ENCODE results near the gene STAG2.

DNA sequence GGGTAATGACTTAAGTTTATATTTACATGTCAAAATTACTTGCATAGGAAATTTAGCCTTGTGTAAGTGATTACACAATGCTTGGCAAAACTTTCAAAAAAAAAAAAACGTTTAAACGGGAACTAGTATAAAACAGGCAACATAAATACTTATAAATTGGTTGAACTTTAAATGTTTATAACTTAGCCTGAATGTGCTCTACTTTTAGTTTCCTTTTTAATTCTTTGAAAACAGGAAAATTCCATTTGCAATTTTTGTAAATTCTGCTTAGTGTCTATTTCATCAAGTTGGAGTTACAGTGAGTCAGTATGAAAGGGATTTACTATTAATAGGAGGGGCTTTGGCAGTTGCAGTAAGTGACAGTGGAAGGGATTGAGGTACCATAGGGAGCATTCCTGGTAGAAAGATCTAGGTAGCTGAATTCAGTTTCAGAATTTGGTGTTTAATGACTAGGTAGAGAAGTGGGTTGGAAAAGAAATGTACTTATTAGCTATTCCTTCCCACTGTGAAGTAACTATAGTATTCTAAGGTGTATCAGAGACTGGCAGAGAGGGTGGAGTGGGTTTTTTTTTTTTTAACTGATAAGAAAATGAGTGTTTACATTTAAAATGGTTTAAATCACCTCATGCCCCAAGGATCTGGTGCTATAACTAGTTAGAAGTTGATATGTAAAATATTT, 2.8 kb downstream of the STAG2 start:
- TF ChIP-seq, protein P1, sequence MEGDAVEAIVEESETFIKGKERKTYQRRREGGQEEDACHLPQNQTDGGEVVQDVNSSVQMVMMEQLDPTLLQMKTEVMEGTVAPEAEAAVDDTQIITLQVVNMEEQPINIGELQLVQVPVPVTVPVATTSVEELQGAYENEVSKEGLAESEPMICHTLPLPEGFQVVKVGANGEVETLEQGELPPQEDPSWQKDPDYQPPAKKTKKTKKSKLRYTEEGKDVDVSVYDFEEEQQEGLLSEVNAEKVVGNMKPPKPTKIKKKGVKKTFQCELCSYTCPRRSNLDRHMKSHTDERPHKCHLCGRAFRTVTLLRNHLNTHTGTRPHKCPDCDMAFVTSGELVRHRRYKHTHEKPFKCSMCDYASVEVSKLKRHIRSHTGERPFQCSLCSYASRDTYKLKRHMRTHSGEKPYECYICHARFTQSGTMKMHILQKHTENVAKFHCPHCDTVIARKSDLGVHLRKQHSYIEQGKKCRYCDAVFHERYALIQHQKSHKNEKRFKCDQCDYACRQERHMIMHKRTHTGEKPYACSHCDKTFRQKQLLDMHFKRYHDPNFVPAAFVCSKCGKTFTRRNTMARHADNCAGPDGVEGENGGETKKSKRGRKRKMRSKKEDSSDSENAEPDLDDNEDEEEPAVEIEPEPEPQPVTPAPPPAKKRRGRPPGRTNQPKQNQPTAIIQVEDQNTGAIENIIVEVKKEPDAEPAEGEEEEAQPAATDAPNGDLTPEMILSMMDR (IDR thresholded peaks at IDR 0.05) = no peak
- TF ChIP-seq POLR2A (IDR thresholded peaks at IDR 0.05) = no peak

All from esophagus squamous epithelium (tissue), 4 donors.